ENCODE measurements around the gene FBXL12. TPM values are rescaled to one million over a fixed set of nuclear protein-coding genes. Genes with fewer than 3 reads are reported as not detected.
A peak's percentile ranks its signal among the peaks of the same experiment; 100 is the strongest.
"Not testable (repeated sequence)": the region's sequence is repeated elsewhere in the genome, so short reads cannot be mapped to it uniquely, and the experiment has no call there.

Gene FBXL12
- total and polyA plus RNA-seq, 3 experiments from 2014 or later = 17.2 to 25.3 (median 24.6) TPM

GRCh38 chr19:9797871-9798270 lies 21.0 kb downstream of the FBXL12 start:
- H3K36me3 Mint-ChIP-seq = peaks cover 0 to 2% (median 0%) of the 10 kb centered on the region in 3 donors
- ChIA-PET CTCF (interaction anchor here (1.4 to 3.3 kb wide), 4 partner anchors 10 to 592 kb away, joined by 5 to 11 read pairs (median 8); no protein-coding TSS in a partner anchor), POLR2A (interaction anchor here (0.6 kb wide), 1 partner anchor 40 kb away, joined by 4 read pairs; no protein-coding TSS in a partner anchor)
- Histone ChIP-seq H3K27me3 (ENCODE audit: insufficient read depth, low read length, poor library complexity, severe bottlenecking) (no peaks in the 10 kb centered on the region), H3K27ac (ENCODE audit: low read depth, low read length) (no peak overlapping the region), H3K36me3 (ENCODE audit: insufficient read depth, low read length) (no peaks in the 10 kb centered on the region), H3K9me3 (ENCODE audit: low read length) (no peaks in the 10 kb centered on the region), H3K4me3 (ENCODE audit: low read length) (no peak overlapping the region), H3K4me1 (ENCODE audit: insufficient read depth, low read length) (peaks cover 17% of the 10 kb centered on the region)
- H3K4me3 Mint-ChIP-seq = no peak overlapping the region
- peak overlapping the region in 1 of 8 donors; percentile 17 for H3K27ac Mint-ChIP-seq
- peak in 1 of 5 donors; percentile 8 for DNase-seq
- H3K27me3 Mint-ChIP-seq = no peaks in the 10 kb centered on the region
- H3K9me3 Mint-ChIP-seq = peaks cover 0 to 3% (median 0%) of the 10 kb centered on the region in 5 donors
- peaks cover 22 to 29% (median 25%) of the 10 kb centered on the region in 3 donors for H3K4me1 Mint-ChIP-seq

GRCh38 chr19:9796113-9796773 lies 22.6 kb downstream of the FBXL12 start:
- no peaks in the 10 kb centered on the region for H3K27me3 Mint-ChIP-seq
- Histone ChIP-seq H3K36me3 (ENCODE audit: insufficient read depth, low read length) (no peaks in the 10 kb centered on the region), H3K27me3 (ENCODE audit: insufficient read depth, low read length, poor library complexity, severe bottlenecking) (no peaks in the 10 kb centered on the region), H3K4me3 (ENCODE audit: low read length) (no peak overlapping the region), H3K4me1 (ENCODE audit: insufficient read depth, low read length) (peaks cover 17% of the 10 kb centered on the region), H3K27ac (ENCODE audit: low read depth, low read length) (peak overlapping the region; percentile 47), H3K9me3 (ENCODE audit: low read length) (no peaks in the 10 kb centered on the region)
- peaks cover 0 to 2% (median 0%) of the 10 kb centered on the region in 3 donors for H3K36me3 Mint-ChIP-seq
- ChIA-PET CTCF (interaction anchor here (0.6 to 3.2 kb wide), 10 partner anchors 10 to 726 kb away, joined by 3 to 11 read pairs (median 5); partner anchors contain the start of genes FBXL12 and ZNF846), POLR2A (interaction anchor here (0.8 kb wide), 1 partner anchor 23 kb away, joined by 3 read pairs; the partner anchor contains the start of gene FBXL12)
- peak overlapping the region; percentile 43 to 97 (median 90) for H3K27ac Mint-ChIP-seq
- peaks cover 26 to 33% (median 29%) of the 10 kb centered on the region in 3 donors for H3K4me1 Mint-ChIP-seq
- peak overlapping the region in 1 of 7 donors; percentile 88 for H3K4me3 Mint-ChIP-seq
- peak; percentile 67 to 91 (median 86) for DNase-seq
- peaks cover 0 to 3% (median 0%) of the 10 kb centered on the region in 5 donors for H3K9me3 Mint-ChIP-seq

GRCh38 chr19:9793071-9793591 lies 25.7 kb downstream of the FBXL12 start:
- POLR2A ChIA-PET = interaction anchor here (0.7 kb wide), 1 partner anchor 402 kb away, joined by 6 read pairs; the partner anchor contains the start of gene DNMT1
- Mint-ChIP-seq H3K4me3 (peak overlapping the region; percentile 88 to 96 (median 90)), H3K4me1 (peaks cover 25 to 26% (median 25%) of the 10 kb centered on the region in 3 donors), H3K9me3 (peaks cover 0 to 3% (median 0%) of the 10 kb centered on the region in 5 donors), H3K27me3 (no peaks in the 10 kb centered on the region), H3K27ac (peak overlapping the region; percentile 86 to 98 (median 94)), H3K36me3 (peaks cover 0 to 2% (median 0%) of the 10 kb centered on the region in 3 donors)
- CTCF ChIA-PET = interaction anchor here (0.6 to 3.2 kb wide), 4 partner anchors 8 to 207 kb away, joined by 3 to 10 read pairs (median 4); partner anchors contain the start of gene FBXL12
- Histone ChIP-seq H3K36me3 (ENCODE audit: insufficient read depth, low read length) (no peaks in the 10 kb centered on the region), H3K4me3 (ENCODE audit: low read length) (peak overlapping the region; percentile 86), H3K27me3 (ENCODE audit: insufficient read depth, low read length, poor library complexity, severe bottlenecking) (no peaks in the 10 kb centered on the region), H3K27ac (ENCODE audit: low read depth, low read length) (peak overlapping the region; percentile 82), H3K4me1 (ENCODE audit: insufficient read depth, low read length) (peaks cover 6% of the 10 kb centered on the region), H3K9me3 (ENCODE audit: low read length) (no peaks in the 10 kb centered on the region)
- peak in 3 of 5 donors; percentile 52 to 75 (median 55) for DNase-seq

- Histone ChIP-seq H3K27me3 (ENCODE audit: insufficient read depth, low read length, poor library complexity, severe bottlenecking) (no peaks in the 10 kb centered on the region), H3K36me3 (ENCODE audit: insufficient read depth, low read length) (no peaks in the 10 kb centered on the region), H3K27ac (ENCODE audit: low read depth, low read length) (peak overlapping the region; percentile 82), H3K4me3 (ENCODE audit: low read length) (peak overlapping the region; percentile 86), H3K4me1 (ENCODE audit: insufficient read depth, low read length) (peaks cover 6% of the 10 kb centered on the region), H3K9me3 (ENCODE audit: low read length) (no peaks in the 10 kb centered on the region)
- ChIA-PET CTCF (interaction anchor here (1.4 kb wide), 1 partner anchor 26 kb away, joined by 4 read pairs; the partner anchor contains the start of gene FBXL12), POLR2A (interaction anchor here (0.7 kb wide), 1 partner anchor 402 kb away, joined by 6 read pairs; the partner anchor contains the start of gene DNMT1)
- Mint-ChIP-seq H3K4me3 (peak overlapping the region; percentile 88 to 96 (median 90)), H3K27ac (peak overlapping the region; percentile 86 to 98 (median 94)), H3K36me3 (peaks cover 0 to 2% (median 0%) of the 10 kb centered on the region in 3 donors), H3K27me3 (no peaks in the 10 kb centered on the region), H3K4me1 (peaks cover 25 to 26% (median 25%) of the 10 kb centered on the region in 3 donors), H3K9me3 (peaks cover 0 to 3% (median 0%) of the 10 kb centered on the region in 5 donors)
- DNase-seq = peak; percentile 87 to 95 (median 90)
Measured at GRCh38 chr19:9792206-9793070, 26.4 kb downstream of the FBXL12 start.

GRCh38 chr19:9791552-9792205 lies 27.2 kb downstream of the FBXL12 start:
- Histone ChIP-seq H3K36me3 (ENCODE audit: insufficient read depth, low read length) (no peaks in the 10 kb centered on the region), H3K4me1 (ENCODE audit: insufficient read depth, low read length) (peaks cover 8% of the 10 kb centered on the region), H3K4me3 (ENCODE audit: low read length) (peak overlapping the region; percentile 86), H3K27ac (ENCODE audit: low read depth, low read length) (peak overlapping the region; percentile 82), H3K27me3 (ENCODE audit: insufficient read depth, low read length, poor library complexity, severe bottlenecking) (no peaks in the 10 kb centered on the region), H3K9me3 (ENCODE audit: low read length) (no peaks in the 10 kb centered on the region)
- H3K4me1 Mint-ChIP-seq = peaks cover 27% of the 10 kb centered on the region in 3 donors
- peak; percentile 84 to 96 (median 93) for DNase-seq
- CTCF ChIA-PET = interaction anchor here (1.2 kb wide), 1 partner anchor 170 kb away, joined by 4 read pairs; no protein-coding TSS in a partner anchor
- peaks cover 0 to 3% (median 0%) of the 10 kb centered on the region in 5 donors for H3K9me3 Mint-ChIP-seq
- POLR2A ChIA-PET = no interaction called here
- no peaks in the 10 kb centered on the region for H3K27me3 Mint-ChIP-seq
- H3K27ac Mint-ChIP-seq = peak overlapping the region; percentile 86 to 98 (median 95)
- H3K4me3 Mint-ChIP-seq = peak overlapping the region; percentile 88 to 96 (median 90)
- peaks cover 0 to 2% (median 0%) of the 10 kb centered on the region in 3 donors for H3K36me3 Mint-ChIP-seq

GRCh38 chr19:9791073-9791367 lies 27.9 kb downstream of the FBXL12 start:
- H3K4me1 ChIP-seq (ENCODE audit: insufficient read depth, low read length) = peaks cover 11% of the 10 kb centered on the region
- H3K27ac ChIP-seq (ENCODE audit: low read depth, low read length) = peak overlapping the region; percentile 33
- H3K4me3 ChIP-seq (ENCODE audit: low read length); POLR2A ChIA-PET; H3K36me3 Mint-ChIP-seq; DNase-seq; H3K9me3 Mint-ChIP-seq; H3K36me3 ChIP-seq (ENCODE audit: insufficient read depth, low read length); H3K9me3 ChIP-seq (ENCODE audit: low read length); H3K27me3 Mint-ChIP-seq; H3K27me3 ChIP-seq (ENCODE audit: insufficient read depth, low read length, poor library complexity, severe bottlenecking): not testable (repeated sequence)
- Mint-ChIP-seq H3K4me1 (peaks cover 27% of the 10 kb centered on the region in 3 donors), H3K27ac (peak overlapping the region in 6 of 8 donors; percentile 86 to 98 (median 96)), H3K4me3 (peak overlapping the region in 5 of 7 donors; percentile 88 to 96 (median 90))
- CTCF ChIA-PET = interaction anchor here (1.2 kb wide), 1 partner anchor 169 kb away, joined by 4 read pairs; no protein-coding TSS in a partner anchor

- DNase-seq; H3K4me3 ChIP-seq (ENCODE audit: low read length); H3K36me3 ChIP-seq (ENCODE audit: insufficient read depth, low read length); H3K27me3 ChIP-seq (ENCODE audit: insufficient read depth, low read length, poor library complexity, severe bottlenecking); H3K36me3 Mint-ChIP-seq; H3K9me3 Mint-ChIP-seq; H3K9me3 ChIP-seq (ENCODE audit: low read length); H3K27me3 Mint-ChIP-seq; POLR2A ChIA-PET: not testable (repeated sequence)
- peak overlapping the region in 2 of 8 donors; percentile 72 to 94 for H3K27ac Mint-ChIP-seq
- Histone ChIP-seq H3K27ac (ENCODE audit: low read depth, low read length) (peak overlapping the region; percentile 43), H3K4me1 (ENCODE audit: insufficient read depth, low read length) (peaks cover 13% of the 10 kb centered on the region)
- H3K4me3 Mint-ChIP-seq = peak overlapping the region in 1 of 7 donors; percentile 87
- CTCF ChIA-PET = interaction anchor here (0.8 kb wide), 1 partner anchor 129 kb away, joined by 3 read pairs; no protein-coding TSS in a partner anchor
- peaks cover 31 to 35% (median 32%) of the 10 kb centered on the region in 3 donors for H3K4me1 Mint-ChIP-seq
Measured at GRCh38 chr19:9789579-9789978, 29.3 kb downstream of the FBXL12 start.
